Activated T-helper 2 cell treated with anti-CD3 and anti-CD28 coated beads, Interferon-gamma antibody, Interleukin-2, Interleukin-4, amounts not matched to agents 10 μg/mL and 5 μg/mL and 100 μg/mL, durations not matched to agents 14 hours and 24 hours and 36 hours (primary cell): ENCODE results near the gene SDK2. TPM values are rescaled to one million over a fixed set of nuclear protein-coding genes. Genes with fewer than 3 reads are reported as not detected.

ENCODE experiments used
- DNase-seq: peaks from one replicate; pipeline ENCODE4 v3.0.0; 2021; ENCODE audit warnings: low spot score
- H3K27ac Mint-ChIP-seq: one replicate; pipeline ENCODE4 v1.8.0; 2021; ENCODE audit warnings: mixed read lengths
- H3K27me3 Mint-ChIP-seq: one replicate; pipeline ENCODE4 v1.8.0; 2021; ENCODE audit warnings: low read depth, mixed read lengths
- H3K36me3 Mint-ChIP-seq: one replicate; pipeline ENCODE4 v1.8.0; 2021; ENCODE audit warnings: low read depth, mixed read lengths
- H3K4me1 Mint-ChIP-seq: one replicate; pipeline ENCODE4 v1.8.0; 2021; ENCODE audit warnings: low read depth, mixed read lengths
- H3K4me3 Mint-ChIP-seq: one replicate; pipeline ENCODE4 v1.8.0; 2021; ENCODE audit warnings: low read depth, mild to moderate bottlenecking, moderate library complexity, mixed read lengths
- H3K9me3 Mint-ChIP-seq: one replicate; pipeline ENCODE4 v1.8.0; 2021; ENCODE audit warnings: mixed read lengths
- intact Hi-C: fragments of 100-400 bp; cut with micrococcal nuclease; formaldehyde crosslinking; loops from one replicate; pipeline ENCODE4 v1.15.1; 2023
- total RNA-seq: library from RNA; stranded (reverse); gene quantifications from 2 replicates; pipeline ENCODE4 v1.2.3, GENCODE V29; 2022

The SDK2 gene
- total RNA-seq, 1 donor from 2014 or later: 0.07 TPM

- Mint-ChIP-seq H3K9me3 (no peaks in the 10 kb centered on the region), H3K36me3 (no peaks in the 10 kb centered on the region), H3K27me3 (no peaks in the 10 kb centered on the region), H3K4me3 (no peak overlapping the region), H3K4me1 (no peaks in the 10 kb centered on the region), H3K27ac (no peak overlapping the region)
- no peak for DNase-seq
- intact Hi-C loops: no loop called here
Measured at GRCh38 chr17:73548620-73549311, 95.5 kb downstream of the SDK2 start.

GRCh38 chr17:73547790-73548189, 96.5 kb downstream of the SDK2 start:
- Mint-ChIP-seq H3K36me3 (no peaks in the 10 kb centered on the region), H3K4me3 (no peak overlapping the region), H3K9me3 (no peaks in the 10 kb centered on the region), H3K4me1 (no peaks in the 10 kb centered on the region), H3K27me3 (no peaks in the 10 kb centered on the region), H3K27ac (no peak overlapping the region)
- intact Hi-C loops: no loop called here
- DNase-seq: no peak

GRCh38 chr17:73546770-73547536, 97.3 kb downstream of the SDK2 start:
- no peaks in the 10 kb centered on the region for H3K9me3 Mint-ChIP-seq
- DNase-seq: peak; percentile 13
- intact Hi-C loops: no loop called here
- no peaks in the 10 kb centered on the region for H3K4me1 Mint-ChIP-seq
- H3K27ac Mint-ChIP-seq: no peak overlapping the region
- H3K36me3 Mint-ChIP-seq: no peaks in the 10 kb centered on the region
- H3K4me3 Mint-ChIP-seq: no peak overlapping the region
- no peaks in the 10 kb centered on the region for H3K27me3 Mint-ChIP-seq

GRCh38 chr17:73546114-73546513, 98.1 kb downstream of the SDK2 start:
- no peaks in the 10 kb centered on the region for H3K9me3 Mint-ChIP-seq
- intact Hi-C loops: no loop called here
- no peaks in the 10 kb centered on the region for H3K27me3 Mint-ChIP-seq
- H3K36me3 Mint-ChIP-seq: no peaks in the 10 kb centered on the region
- H3K4me1 Mint-ChIP-seq: no peaks in the 10 kb centered on the region
- no peak overlapping the region for H3K4me3 Mint-ChIP-seq
- DNase-seq: no peak
- H3K27ac Mint-ChIP-seq: no peak overlapping the region

- no peaks in the 10 kb centered on the region for H3K4me1 Mint-ChIP-seq
- H3K27me3 Mint-ChIP-seq: no peaks in the 10 kb centered on the region
- no peaks in the 10 kb centered on the region for H3K36me3 Mint-ChIP-seq
- intact Hi-C loops: no loop called here
- no peak overlapping the region for H3K4me3 Mint-ChIP-seq
- no peaks in the 10 kb centered on the region for H3K9me3 Mint-ChIP-seq
- no peak overlapping the region for H3K27ac Mint-ChIP-seq
- no peak for DNase-seq
Measured at GRCh38 chr17:73545109-73546032, 98.9 kb downstream of the SDK2 start.

GRCh38 chr17:73544333-73544732, 99.9 kb downstream of the SDK2 start:
- Mint-ChIP-seq H3K9me3 (no peaks in the 10 kb centered on the region), H3K27ac (no peak overlapping the region), H3K36me3 (no peaks in the 10 kb centered on the region), H3K4me1 (no peaks in the 10 kb centered on the region), H3K4me3 (no peak overlapping the region), H3K27me3 (no peaks in the 10 kb centered on the region)
- DNase-seq: no peak
- intact Hi-C loops: no loop called here

- intact Hi-C loops: no loop called here
- H3K27ac Mint-ChIP-seq: no peak overlapping the region
- no peaks in the 10 kb centered on the region for H3K36me3 Mint-ChIP-seq
Measured at GRCh38 chr17:73542323-73542722, 101.9 kb downstream of the SDK2 start.

GRCh38 chr17:73541561-73541981, 102.7 kb downstream of the SDK2 start:
- H3K4me1 Mint-ChIP-seq: no peaks in the 10 kb centered on the region
- no peak for DNase-seq
- no peak overlapping the region for H3K4me3 Mint-ChIP-seq
- intact Hi-C loops: no loop called here
- no peaks in the 10 kb centered on the region for H3K36me3 Mint-ChIP-seq
- H3K27ac Mint-ChIP-seq: no peak overlapping the region
- no peaks in the 10 kb centered on the region for H3K27me3 Mint-ChIP-seq
- no peaks in the 10 kb centered on the region for H3K9me3 Mint-ChIP-seq

More at GRCh38 chr17:73542323-73542722, 101.9 kb downstream of the SDK2 start:
- Mint-ChIP-seq H3K4me1 (no peaks in the 10 kb centered on the region), H3K9me3 (no peaks in the 10 kb centered on the region), H3K4me3 (no peak overlapping the region), H3K27me3 (no peaks in the 10 kb centered on the region)
- DNase-seq: no peak

GRCh38 chr17:73541111-73541510, 103.1 kb downstream of the SDK2 start:
- Mint-ChIP-seq H3K27ac (no peak overlapping the region), H3K4me3 (no peak overlapping the region), H3K4me1 (no peaks in the 10 kb centered on the region), H3K36me3 (no peaks in the 10 kb centered on the region), H3K27me3 (no peaks in the 10 kb centered on the region), H3K9me3 (no peaks in the 10 kb centered on the region)
- DNase-seq: no peak
- intact Hi-C loops: no loop called here

GRCh38 chr17:73539166-73539565, 105.1 kb downstream of the SDK2 start:
- Mint-ChIP-seq H3K27ac (no peak overlapping the region), H3K4me3 (no peak overlapping the region), H3K4me1 (no peaks in the 10 kb centered on the region), H3K9me3 (no peaks in the 10 kb centered on the region), H3K27me3 (no peaks in the 10 kb centered on the region), H3K36me3 (no peaks in the 10 kb centered on the region)
- no peak for DNase-seq
- intact Hi-C loops: no loop called here

- Mint-ChIP-seq H3K27ac (no peak overlapping the region), H3K27me3 (no peaks in the 10 kb centered on the region), H3K4me3 (no peak overlapping the region), H3K9me3 (no peaks in the 10 kb centered on the region), H3K36me3 (no peaks in the 10 kb centered on the region), H3K4me1 (no peaks in the 10 kb centered on the region)
- DNase-seq: no peak
- intact Hi-C loops: no loop called here
Measured at GRCh38 chr17:73538445-73538844, 105.8 kb downstream of the SDK2 start.

GRCh38 chr17:73536700-73537605, 107.3 kb downstream of the SDK2 start:
- intact Hi-C loops: no loop called here
- Mint-ChIP-seq H3K9me3 (no peaks in the 10 kb centered on the region), H3K27ac (no peak overlapping the region), H3K27me3 (no peaks in the 10 kb centered on the region), H3K36me3 (no peaks in the 10 kb centered on the region), H3K4me3 (no peak overlapping the region), H3K4me1 (no peaks in the 10 kb centered on the region)
- DNase-seq: no peak
